CD4-positive, alpha-beta T cell treated with Interleukin-4 for 4 hours (primary cell): ENCODE data around the gene POLRMT.
A peak's percentile ranks its signal among the peaks of the same experiment; 100 is the strongest.
"Not testable (repeated sequence)": the region's sequence is repeated elsewhere in the genome, so short reads cannot be mapped to it uniquely, and the experiment has no call there.

Experiments
- DNase-seq: peaks from one replicate; pipeline ENCODE4 v3.0.0-alpha.2; 2020

Gene POLRMT

GRCh38 chr19:624433-625109 is 8.8 kb downstream of the POLRMT start:
- DNase-seq: no peak

GRCh38 chr19:623974-624373 is 9.4 kb downstream of the POLRMT start:
- DNase-seq: no peak

GRCh38 chr19:623175-623916 is 10.0 kb downstream of the POLRMT start:
- DNase-seq: no peak

- no peak for DNase-seq
Measured at GRCh38 chr19:622666-623065, 10.7 kb downstream of the POLRMT start.

GRCh38 chr19:621819-622218 is 11.5 kb downstream of the POLRMT start:
- no peak for DNase-seq

- DNase-seq: not testable (repeated sequence)
Measured at GRCh38 chr19:621191-621590, 12.1 kb downstream of the POLRMT start.

GRCh38 chr19:620166-620862 is 13.0 kb downstream of the POLRMT start:
- no peak for DNase-seq

GRCh38 chr19:619286-620002 is 13.9 kb downstream of the POLRMT start:
- no peak for DNase-seq

GRCh38 chr19:618674-619285 is 14.6 kb downstream of the POLRMT start:
- DNase-seq: no peak

GRCh38 chr19:618247-618619 is 15.1 kb downstream of the POLRMT start:
- DNase-seq: no peak

GRCh38 chr19:617551-618246 is 15.6 kb downstream of the POLRMT start:
- no peak for DNase-seq

- no peak for DNase-seq
Measured at GRCh38 chr19:616747-617526, 16.4 kb downstream of the POLRMT start.

- no peak for DNase-seq
Measured at GRCh38 chr19:616062-616700, 17.2 kb downstream of the POLRMT start.

- no peak for DNase-seq
Measured at GRCh38 chr19:615619-616018, 17.7 kb downstream of the POLRMT start.

GRCh38 chr19:613732-614567 is 19.4 kb downstream of the POLRMT start:
- no peak for DNase-seq

GRCh38 chr19:612941-613340 is 20.4 kb downstream of the POLRMT start:
- DNase-seq: no peak

- peak; percentile 87 for DNase-seq
Measured at GRCh38 chr19:611481-611868, 21.9 kb downstream of the POLRMT start.

- DNase-seq: peak; percentile 70
Measured at GRCh38 chr19:610801-611480, 22.4 kb downstream of the POLRMT start.

GRCh38 chr19:610071-610800 is 23.1 kb downstream of the POLRMT start:
- peak; percentile 45 for DNase-seq
